ENCODE results near the gene WDR27. TPM values are rescaled to one million over a fixed set of nuclear protein-coding genes. Genes with fewer than 3 reads are reported as not detected.

The WDR27 gene
- polyA plus RNA-seq, 3 donors = 0.95 to 20.5 (median 2.0) TPM

- no peak overlapping the region for H3K9ac ChIP-seq (ENCODE audit: insufficient read depth, low read length, poor library complexity, severe bottlenecking)
- H3K36me3 ChIP-seq (replicated peaks in 1 of 2; ENCODE audit: control insufficient read depth in 1 of 2, insufficient read depth in 2 of 2, low read length in 2 of 2) = no peaks in the 10 kb centered on the region
- WGBS (ENCODE audit: insufficient coverage) = 89% methylated on average over 19 of the region's 28 CpGs
- H3K4me1 Mint-ChIP-seq = no peaks in the 10 kb centered on the region
- H3K9me3 Mint-ChIP-seq = peaks cover 39 to 62% (median 53%) of the 10 kb centered on the region in 7 donors
- no peak for DNase-seq
- TF ChIP-seq CTCF (IDR thresholded peaks at IDR 0.05) = no peak
- H3K4me3 Mint-ChIP-seq = peak overlapping the region in 1 of 2 donors; percentile 52
- H3K79me2 ChIP-seq (ENCODE audit: insufficient read depth, low read length) = no peaks in the 10 kb centered on the region
- H4K20me1 ChIP-seq (ENCODE audit: insufficient read depth, low read length) = no peaks in the 10 kb centered on the region
- H3K27ac Mint-ChIP-seq = peak overlapping the region in 1 of 7 donors; percentile 31
- H3K9me3 ChIP-seq (replicated peaks in 1 of 2; ENCODE audit: control insufficient read depth in 1 of 2, insufficient read depth in 1 of 2, low read length in 2 of 2) = peaks cover 54 to 81% of the 10 kb centered on the region in 2 donors
- H3K4me3 ChIP-seq (replicated peaks in 1 of 3; ENCODE audit: low read depth in 2 of 3, low read length in 3 of 3) = no peak overlapping the region
- H3K27me3 ChIP-seq (ENCODE audit: control insufficient read depth in 2 of 2, insufficient read depth in 2 of 2, low read length in 2 of 2) = no peaks in the 10 kb centered on the region
- H3K4me1 ChIP-seq (ENCODE audit: control insufficient read depth in 1 of 2, insufficient read depth in 2 of 2, low read length in 2 of 2) = no peaks in the 10 kb centered on the region
- no peaks in the 10 kb centered on the region for H3K36me3 Mint-ChIP-seq
- no peak overlapping the region for H2AFZ ChIP-seq (ENCODE audit: insufficient read depth, low read depth, low read length, poor library complexity, severe bottlenecking)
- intact Hi-C loops (cut with micrococcal nuclease) = no loop called here
- no peak overlapping the region for H3K4me2 ChIP-seq (replicated peaks; ENCODE audit: extremely low read depth, low read length, poor library complexity, severe bottlenecking)
- H3K27me3 Mint-ChIP-seq (ENCODE audit: low read depth in 3 of 3) = peaks cover 2 to 5% (median 3%) of the 10 kb centered on the region in 3 donors
- no peak overlapping the region for H3K27ac ChIP-seq (ENCODE audit: low read depth in 1 of 2, low read length in 2 of 2)
Observed at GRCh38 chr6:169424149-169424804, 277.6 kb downstream of the WDR27 start.

GRCh38 chr6:169421586-169422264 lies 280.1 kb downstream of the WDR27 start:
- intact Hi-C loops (cut with micrococcal nuclease) = no loop called here
- no peak for TF ChIP-seq CTCF (IDR thresholded peaks at IDR 0.05)

More at GRCh38 chr6:169421586-169422264, 280.1 kb downstream of the WDR27 start:
- Mint-ChIP-seq H3K27ac (no peak overlapping the region), H3K27me3 (ENCODE audit: low read depth in 3 of 3) (peaks cover 2 to 5% (median 3%) of the 10 kb centered on the region in 3 donors), H3K4me1 (no peaks in the 10 kb centered on the region), H3K9me3 (peaks cover 35 to 54% (median 41%) of the 10 kb centered on the region in 7 donors), H3K36me3 (no peaks in the 10 kb centered on the region), H3K4me3 (no peak overlapping the region)
- Histone ChIP-seq H3K4me3 (replicated peaks in 1 of 3; ENCODE audit: low read depth in 2 of 3, low read length in 3 of 3) (no peak overlapping the region), H4K20me1 (ENCODE audit: insufficient read depth, low read length) (no peaks in the 10 kb centered on the region), H3K79me2 (ENCODE audit: insufficient read depth, low read length) (no peaks in the 10 kb centered on the region), H2AFZ (ENCODE audit: insufficient read depth, low read depth, low read length, poor library complexity, severe bottlenecking) (no peak overlapping the region), H3K9ac (ENCODE audit: insufficient read depth, low read length, poor library complexity, severe bottlenecking) (no peak overlapping the region), H3K4me2 (replicated peaks; ENCODE audit: extremely low read depth, low read length, poor library complexity, severe bottlenecking) (no peak overlapping the region), H3K36me3 (replicated peaks in 1 of 2; ENCODE audit: control insufficient read depth in 1 of 2, insufficient read depth in 2 of 2, low read length in 2 of 2) (no peaks in the 10 kb centered on the region), H3K4me1 (ENCODE audit: control insufficient read depth in 1 of 2, insufficient read depth in 2 of 2, low read length in 2 of 2) (no peaks in the 10 kb centered on the region), H3K9me3 (replicated peaks in 1 of 2; ENCODE audit: control insufficient read depth in 1 of 2, insufficient read depth in 1 of 2, low read length in 2 of 2) (peaks cover 54 to 69% of the 10 kb centered on the region in 2 donors), H3K27me3 (ENCODE audit: control insufficient read depth in 2 of 2, insufficient read depth in 2 of 2, low read length in 2 of 2) (no peaks in the 10 kb centered on the region), H3K27ac (ENCODE audit: low read depth in 1 of 2, low read length in 2 of 2) (no peak overlapping the region)
- 88% methylated on average over 11 of the region's 14 CpGs for WGBS (ENCODE audit: insufficient coverage)
- DNase-seq = no peak

Data from CD14-positive monocyte (primary cell).